Activated naive CD4-positive, alpha-beta T cell treated with anti-CD3 and anti-CD28 coated beads, Interleukin-2, amount 50 U/mL, for 72 hours (primary cell): ENCODE measurements around the gene SLC25A13. TPM values are rescaled to one million over a fixed set of nuclear protein-coding genes. Genes with fewer than 3 reads are reported as not detected.

ENCODE experiments used
- ATAC-seq, 2 donors: fragments of 150-1000 bp; cut with Tn5 transposase; 2 replicates each; pipeline ENCODE4 v1.10.0; 2021; ENCODE audit warnings: mild to moderate bottlenecking in 2 of 2, moderate library complexity in 2 of 2
- DNase-seq, 2 donors: peaks; one replicate each; pipeline ENCODE4 v3.0.0; 2021 to 2022; ENCODE audit warnings: low spot score in 2 of 2
- H3K27ac Mint-ChIP-seq, 2 donors: one replicate each; pipeline ENCODE4 v1.8.0; 2022; ENCODE audit warnings: mild to moderate bottlenecking in 2 of 2, mixed read lengths in 2 of 2
- H3K36me3 Mint-ChIP-seq, 2 donors: one replicate each; pipeline ENCODE4 v1.8.0; 2022; ENCODE audit warnings: mixed read lengths in 2 of 2
- H3K9me3 Mint-ChIP-seq, 2 donors: one replicate each; pipeline ENCODE4 v1.8.0; 2022; ENCODE audit warnings: mixed read lengths in 2 of 2
- total RNA-seq, 2 donors: library from RNA; stranded (reverse); gene quantifications; one replicate each; pipeline ENCODE4 v1.2.3, GENCODE V29; 2022

SLC25A13 gene
- total RNA-seq, 2 donors from 2014 or later: 13.2 to 13.7 TPM

- no peak for DNase-seq
- Mint-ChIP-seq H3K36me3 (peaks cover 0 to 8% of the 10 kb centered on the region in 2 donors), H3K27ac (no peak overlapping the region), H3K9me3 (no peaks in the 10 kb centered on the region)
- ATAC-seq: no peak
These were observed 185.2 kb downstream of the SLC25A13 start for GRCh38 chr7:96136600-96137239.

- no peaks in the 10 kb centered on the region for H3K9me3 Mint-ChIP-seq
- ATAC-seq (no peak), DNase-seq (no peak)
- no peak overlapping the region for H3K27ac Mint-ChIP-seq
- H3K36me3 Mint-ChIP-seq: peaks cover 0 to 13% of the 10 kb centered on the region in 2 donors
These were observed 186.7 kb downstream of the SLC25A13 start for GRCh38 chr7:96135241-96135640.

- no peak for DNase-seq
- no peak for ATAC-seq
- Mint-ChIP-seq H3K36me3 (peaks cover 0 to 18% of the 10 kb centered on the region in 2 donors), H3K27ac (no peak overlapping the region), H3K9me3 (no peaks in the 10 kb centered on the region)
These were observed 190.4 kb downstream of the SLC25A13 start for GRCh38 chr7:96131525-96131924.

GRCh38 chr7:96127746-96128145, 194.2 kb downstream of the SLC25A13 start:
- Mint-ChIP-seq H3K27ac (peak overlapping the region in 1 of 2 donors; percentile 3), H3K9me3 (no peaks in the 10 kb centered on the region)

GRCh38 chr7:96126382-96126781, 195.5 kb downstream of the SLC25A13 start:
- DNase-seq: no peak
- no peak for ATAC-seq
- H3K9me3 Mint-ChIP-seq: no peaks in the 10 kb centered on the region
- H3K27ac Mint-ChIP-seq: no peak overlapping the region
- H3K36me3 Mint-ChIP-seq: peaks cover 0 to 6% of the 10 kb centered on the region in 2 donors

More at GRCh38 chr7:96127746-96128145, 194.2 kb downstream of the SLC25A13 start:
- ATAC-seq (no peak), DNase-seq (no peak)
- H3K36me3 Mint-ChIP-seq: peaks cover 0 to 11% of the 10 kb centered on the region in 2 donors

GRCh38 chr7:96122746-96123145, 199.2 kb downstream of the SLC25A13 start:
- Mint-ChIP-seq H3K27ac (no peak overlapping the region), H3K36me3 (no peaks in the 10 kb centered on the region), H3K9me3 (no peaks in the 10 kb centered on the region)
- no peak for DNase-seq
- ATAC-seq: no peak

GRCh38 chr7:96121752-96122151, 200.1 kb downstream of the SLC25A13 start:
- ATAC-seq (no peak), DNase-seq (no peak)
- no peak overlapping the region for H3K27ac Mint-ChIP-seq
- H3K36me3 Mint-ChIP-seq: no peaks in the 10 kb centered on the region
- no peaks in the 10 kb centered on the region for H3K9me3 Mint-ChIP-seq

GRCh38 chr7:96120445-96121225, 201.3 kb downstream of the SLC25A13 start:
- Mint-ChIP-seq H3K9me3 (no peaks in the 10 kb centered on the region), H3K36me3 (no peaks in the 10 kb centered on the region), H3K27ac (no peak overlapping the region)
- no peak for ATAC-seq
- no peak for DNase-seq

GRCh38 chr7:96118449-96119001, 203.4 kb downstream of the SLC25A13 start:
- no peaks in the 10 kb centered on the region for H3K36me3 Mint-ChIP-seq
- H3K9me3 Mint-ChIP-seq: no peaks in the 10 kb centered on the region
- no peak overlapping the region for H3K27ac Mint-ChIP-seq
- ATAC-seq (no peak), DNase-seq (no peak)

- no peak overlapping the region for H3K27ac Mint-ChIP-seq
- DNase-seq (no peak), ATAC-seq (no peak)
- no peaks in the 10 kb centered on the region for H3K9me3 Mint-ChIP-seq
- no peaks in the 10 kb centered on the region for H3K36me3 Mint-ChIP-seq
These were observed 205.7 kb downstream of the SLC25A13 start for GRCh38 chr7:96116173-96116572.

GRCh38 chr7:96114190-96114589, 207.7 kb downstream of the SLC25A13 start:
- DNase-seq: no peak
- no peak for ATAC-seq
- Mint-ChIP-seq H3K36me3 (no peaks in the 10 kb centered on the region), H3K9me3 (no peaks in the 10 kb centered on the region), H3K27ac (no peak overlapping the region)

GRCh38 chr7:96111405-96111804, 210.5 kb downstream of the SLC25A13 start:
- DNase-seq (no peak), ATAC-seq (no peak)
- Mint-ChIP-seq H3K27ac (no peak overlapping the region), H3K9me3 (no peaks in the 10 kb centered on the region), H3K36me3 (no peaks in the 10 kb centered on the region)

- Mint-ChIP-seq H3K36me3 (no peaks in the 10 kb centered on the region), H3K9me3 (no peaks in the 10 kb centered on the region)
These were observed 216.9 kb downstream of the SLC25A13 start for GRCh38 chr7:96104984-96105383.

GRCh38 chr7:96102096-96102811, 219.6 kb downstream of the SLC25A13 start:
- Mint-ChIP-seq H3K27ac (no peak overlapping the region), H3K9me3 (peaks cover 0 to 6% of the 10 kb centered on the region in 2 donors), H3K36me3 (no peaks in the 10 kb centered on the region)
- ATAC-seq (no peak), DNase-seq (no peak)

More at GRCh38 chr7:96104984-96105383, 216.9 kb downstream of the SLC25A13 start:
- DNase-seq (no peak), ATAC-seq (no peak)
- no peak overlapping the region for H3K27ac Mint-ChIP-seq

GRCh38 chr7:96100737-96101136, 221.2 kb downstream of the SLC25A13 start:
- H3K9me3 Mint-ChIP-seq: peaks cover 0 to 6% of the 10 kb centered on the region in 2 donors
- no peak for DNase-seq
- no peak for ATAC-seq

GRCh38 chr7:96097835-96098234, 224.1 kb downstream of the SLC25A13 start:
- no peak for ATAC-seq
- Mint-ChIP-seq H3K36me3 (no peaks in the 10 kb centered on the region), H3K9me3 (peaks cover 0 to 6% of the 10 kb centered on the region in 2 donors), H3K27ac (no peak overlapping the region)
- DNase-seq: no peak

More at GRCh38 chr7:96100737-96101136, 221.2 kb downstream of the SLC25A13 start:
- no peak overlapping the region for H3K27ac Mint-ChIP-seq
- H3K36me3 Mint-ChIP-seq: no peaks in the 10 kb centered on the region

GRCh38 chr7:96093435-96093834, 228.5 kb downstream of the SLC25A13 start:
- ATAC-seq (no peak), DNase-seq (no peak)
- Mint-ChIP-seq H3K27ac (no peak overlapping the region), H3K36me3 (no peaks in the 10 kb centered on the region), H3K9me3 (no peaks in the 10 kb centered on the region)
